ENCODE results near the gene USH2A.

DNA sequence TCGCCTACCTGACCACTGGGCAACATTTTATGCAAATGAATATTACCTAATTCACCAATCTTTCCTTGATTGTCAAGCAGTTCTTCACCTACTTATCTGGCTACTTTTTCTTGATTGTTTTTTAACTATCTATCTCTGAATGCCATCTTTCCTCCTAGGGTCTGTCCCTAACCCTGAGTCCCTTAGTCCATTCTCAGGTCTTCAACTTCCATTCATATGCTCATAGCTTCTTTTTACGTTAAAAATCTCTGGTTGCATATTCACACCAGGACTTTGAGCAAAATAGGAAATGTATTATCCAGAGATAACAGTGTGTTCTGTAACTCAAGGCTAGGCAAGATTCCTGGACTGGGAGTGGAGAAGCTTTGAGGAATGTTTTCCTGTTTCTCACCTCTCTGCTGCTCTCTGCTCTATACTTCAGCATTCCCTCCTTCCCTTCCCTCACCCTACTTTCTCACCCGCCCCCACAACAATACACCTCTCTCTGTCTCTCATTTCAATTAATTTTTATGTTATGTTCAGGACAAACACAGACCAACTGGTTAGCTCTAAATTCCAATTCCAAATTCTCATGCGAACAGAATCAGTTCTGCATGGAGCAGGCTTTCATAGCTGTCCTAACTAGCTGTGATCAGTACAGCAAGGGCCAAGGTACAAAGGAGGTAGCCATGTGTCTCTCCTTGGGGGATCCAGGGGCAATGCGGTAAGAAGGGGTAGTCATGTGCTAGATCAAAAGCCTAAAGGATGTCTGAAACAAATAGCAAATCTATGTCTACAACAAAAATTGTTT is 278.4 kb downstream of the USH2A start:
- TF ChIP-seq POLR2AphosphoS5 (IDR thresholded peaks at IDR 0.05) (no peak), EP300 (conservative IDR thresholded peaks at IDR 0.05; ENCODE audit: poor library complexity, severe bottlenecking) (no peak), SMC3 (conservative IDR thresholded peaks at IDR 0.05; ENCODE audit: poor library complexity) (no peak), RAD21 (conservative IDR thresholded peaks at IDR 0.05) (no peak), MXI1 (conservative IDR thresholded peaks at IDR 0.05; ENCODE audit: poor library complexity, severe bottlenecking) (no peak), TAF1 (IDR thresholded peaks at IDR 0.05; ENCODE audit: low read depth) (no peak)
- TF ChIP-seq, protein P1, sequence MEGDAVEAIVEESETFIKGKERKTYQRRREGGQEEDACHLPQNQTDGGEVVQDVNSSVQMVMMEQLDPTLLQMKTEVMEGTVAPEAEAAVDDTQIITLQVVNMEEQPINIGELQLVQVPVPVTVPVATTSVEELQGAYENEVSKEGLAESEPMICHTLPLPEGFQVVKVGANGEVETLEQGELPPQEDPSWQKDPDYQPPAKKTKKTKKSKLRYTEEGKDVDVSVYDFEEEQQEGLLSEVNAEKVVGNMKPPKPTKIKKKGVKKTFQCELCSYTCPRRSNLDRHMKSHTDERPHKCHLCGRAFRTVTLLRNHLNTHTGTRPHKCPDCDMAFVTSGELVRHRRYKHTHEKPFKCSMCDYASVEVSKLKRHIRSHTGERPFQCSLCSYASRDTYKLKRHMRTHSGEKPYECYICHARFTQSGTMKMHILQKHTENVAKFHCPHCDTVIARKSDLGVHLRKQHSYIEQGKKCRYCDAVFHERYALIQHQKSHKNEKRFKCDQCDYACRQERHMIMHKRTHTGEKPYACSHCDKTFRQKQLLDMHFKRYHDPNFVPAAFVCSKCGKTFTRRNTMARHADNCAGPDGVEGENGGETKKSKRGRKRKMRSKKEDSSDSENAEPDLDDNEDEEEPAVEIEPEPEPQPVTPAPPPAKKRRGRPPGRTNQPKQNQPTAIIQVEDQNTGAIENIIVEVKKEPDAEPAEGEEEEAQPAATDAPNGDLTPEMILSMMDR (IDR thresholded peaks at IDR 0.05; ENCODE audit: poor library complexity, severe bottlenecking), result no peak
- TF ChIP-seq, protein P2, sequence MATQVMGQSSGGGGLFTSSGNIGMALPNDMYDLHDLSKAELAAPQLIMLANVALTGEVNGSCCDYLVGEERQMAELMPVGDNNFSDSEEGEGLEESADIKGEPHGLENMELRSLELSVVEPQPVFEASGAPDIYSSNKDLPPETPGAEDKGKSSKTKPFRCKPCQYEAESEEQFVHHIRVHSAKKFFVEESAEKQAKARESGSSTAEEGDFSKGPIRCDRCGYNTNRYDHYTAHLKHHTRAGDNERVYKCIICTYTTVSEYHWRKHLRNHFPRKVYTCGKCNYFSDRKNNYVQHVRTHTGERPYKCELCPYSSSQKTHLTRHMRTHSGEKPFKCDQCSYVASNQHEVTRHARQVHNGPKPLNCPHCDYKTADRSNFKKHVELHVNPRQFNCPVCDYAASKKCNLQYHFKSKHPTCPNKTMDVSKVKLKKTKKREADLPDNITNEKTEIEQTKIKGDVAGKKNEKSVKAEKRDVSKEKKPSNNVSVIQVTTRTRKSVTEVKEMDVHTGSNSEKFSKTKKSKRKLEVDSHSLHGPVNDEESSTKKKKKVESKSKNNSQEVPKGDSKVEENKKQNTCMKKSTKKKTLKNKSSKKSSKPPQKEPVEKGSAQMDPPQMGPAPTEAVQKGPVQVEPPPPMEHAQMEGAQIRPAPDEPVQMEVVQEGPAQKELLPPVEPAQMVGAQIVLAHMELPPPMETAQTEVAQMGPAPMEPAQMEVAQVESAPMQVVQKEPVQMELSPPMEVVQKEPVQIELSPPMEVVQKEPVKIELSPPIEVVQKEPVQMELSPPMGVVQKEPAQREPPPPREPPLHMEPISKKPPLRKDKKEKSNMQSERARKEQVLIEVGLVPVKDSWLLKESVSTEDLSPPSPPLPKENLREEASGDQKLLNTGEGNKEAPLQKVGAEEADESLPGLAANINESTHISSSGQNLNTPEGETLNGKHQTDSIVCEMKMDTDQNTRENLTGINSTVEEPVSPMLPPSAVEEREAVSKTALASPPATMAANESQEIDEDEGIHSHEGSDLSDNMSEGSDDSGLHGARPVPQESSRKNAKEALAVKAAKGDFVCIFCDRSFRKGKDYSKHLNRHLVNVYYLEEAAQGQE (IDR thresholded peaks at IDR 0.05; ENCODE audit: borderline replicate concordance), result no peak
